ENCODE data around the gene ALLC.
"Not testable (repeated sequence)": the region's sequence is repeated elsewhere in the genome, so short reads cannot be mapped to it uniquely, and the experiment has no call there.

ALLC gene

DNA sequence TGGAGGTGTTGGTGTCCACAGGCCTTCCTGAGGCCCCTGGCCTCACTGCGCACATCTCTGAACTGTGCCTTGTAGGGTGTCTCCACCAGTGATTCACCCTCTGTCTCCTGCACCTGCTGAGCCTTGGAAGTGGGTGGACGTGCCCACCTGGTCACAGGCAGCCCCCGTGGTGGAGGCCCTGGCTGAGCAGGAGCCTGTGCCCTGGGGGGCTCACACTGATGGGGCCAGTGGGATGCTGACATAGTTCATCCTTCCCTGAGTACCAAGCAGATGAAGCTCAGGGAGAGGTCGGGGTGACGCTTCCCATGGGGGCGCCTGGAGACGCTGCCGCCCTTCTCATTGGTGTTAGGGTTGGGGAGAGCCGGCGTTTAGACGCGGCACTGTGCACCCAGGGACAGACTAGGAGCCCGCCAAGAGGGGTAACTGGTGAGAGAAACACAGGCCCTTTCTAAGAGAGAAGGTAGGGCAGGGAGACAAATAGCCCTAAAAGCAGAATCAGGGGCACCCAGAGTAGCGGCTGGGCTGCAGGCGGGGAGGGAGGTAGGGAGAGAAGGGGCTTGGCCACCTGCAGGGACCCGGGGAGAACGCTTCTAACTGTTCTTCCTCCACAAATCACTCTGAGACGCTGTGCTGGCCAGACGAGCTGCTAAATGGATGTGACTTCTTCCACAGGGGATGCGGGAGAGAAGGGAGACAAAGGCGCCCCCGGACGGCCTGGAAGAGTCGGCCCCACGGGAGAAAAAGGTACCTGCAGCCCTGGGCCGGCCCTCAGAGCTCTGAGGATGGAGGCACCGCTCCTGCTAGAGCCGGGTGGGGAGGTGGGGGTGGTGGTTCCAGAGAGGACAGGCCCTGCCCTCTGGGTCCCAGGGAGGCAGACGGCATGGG lies 45.1 kb upstream of the ALLC start:
- no peak for DNase-seq (ENCODE audit: extremely low read depth, insufficient read length)
- Histone ChIP-seq H3K4me3 (replicated peaks; ENCODE audit: low read depth, low read length) (no peak overlapping the region), H3K27me3 (replicated peaks; ENCODE audit: control insufficient read depth, insufficient read depth, low read length) (no peaks in the 10 kb centered on the region), H3K36me3 (ENCODE audit: control insufficient read depth, insufficient read depth, low read length) (no peaks in the 10 kb centered on the region)
- TF ChIP-seq CTCF (IDR thresholded peaks at IDR 0.05; ENCODE audit: insufficient read depth, low read length, poor library complexity, severe bottlenecking) = no peak

DNA sequence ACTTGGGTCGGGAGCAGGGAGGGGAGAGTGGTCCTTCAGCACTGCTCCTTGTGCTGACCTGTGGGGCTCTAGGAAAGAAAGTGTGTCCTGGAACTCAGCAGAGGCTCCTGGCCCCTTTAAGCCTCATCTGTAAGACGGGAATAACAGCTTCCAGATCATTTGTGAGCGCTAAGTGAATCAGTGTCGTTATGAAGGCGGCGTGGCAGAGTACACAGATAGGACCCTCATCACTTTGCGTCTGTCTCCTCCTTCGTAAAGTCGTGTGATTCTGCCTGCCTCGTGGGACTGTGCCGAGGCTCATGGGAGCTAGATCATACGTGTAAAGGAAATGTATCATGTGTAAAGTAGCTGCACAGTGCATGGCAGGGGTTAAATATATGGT lies 44.5 kb upstream of the ALLC start:
- no peak for DNase-seq (ENCODE audit: extremely low read depth, insufficient read length)
- no peaks in the 10 kb centered on the region for H3K27me3 ChIP-seq (replicated peaks; ENCODE audit: control insufficient read depth, insufficient read depth, low read length)
- TF ChIP-seq CTCF (IDR thresholded peaks at IDR 0.05; ENCODE audit: insufficient read depth, low read length, poor library complexity, severe bottlenecking) = no peak
- H3K4me3 ChIP-seq (replicated peaks; ENCODE audit: low read depth, low read length) = no peak overlapping the region
- no peaks in the 10 kb centered on the region for H3K36me3 ChIP-seq (ENCODE audit: control insufficient read depth, insufficient read depth, low read length)

DNA sequence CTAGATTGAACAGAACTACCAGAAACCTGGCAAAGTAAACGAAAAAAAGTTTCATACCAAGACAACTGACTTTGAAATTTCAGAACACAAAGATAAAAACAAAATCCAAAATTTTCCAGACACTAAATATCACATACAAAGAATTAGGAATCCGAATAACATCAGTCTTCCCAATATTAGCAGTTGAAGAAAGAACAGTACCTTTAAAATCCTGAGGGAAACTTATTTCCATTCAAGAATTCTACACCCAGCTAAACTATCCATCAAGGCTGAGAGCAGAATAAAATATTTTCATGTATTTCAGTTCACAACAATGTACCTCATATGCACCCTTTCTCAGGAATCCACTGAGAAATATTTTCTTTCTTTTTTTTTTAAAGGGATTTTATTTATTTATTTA lies 43.3 kb upstream of the ALLC start:
- H3K36me3 ChIP-seq (ENCODE audit: control insufficient read depth, insufficient read depth, low read length); H3K4me3 ChIP-seq (replicated peaks; ENCODE audit: low read depth, low read length); H3K27me3 ChIP-seq (replicated peaks; ENCODE audit: control insufficient read depth, insufficient read depth, low read length); DNase-seq (ENCODE audit: extremely low read depth, insufficient read length): not testable (repeated sequence)

DNA sequence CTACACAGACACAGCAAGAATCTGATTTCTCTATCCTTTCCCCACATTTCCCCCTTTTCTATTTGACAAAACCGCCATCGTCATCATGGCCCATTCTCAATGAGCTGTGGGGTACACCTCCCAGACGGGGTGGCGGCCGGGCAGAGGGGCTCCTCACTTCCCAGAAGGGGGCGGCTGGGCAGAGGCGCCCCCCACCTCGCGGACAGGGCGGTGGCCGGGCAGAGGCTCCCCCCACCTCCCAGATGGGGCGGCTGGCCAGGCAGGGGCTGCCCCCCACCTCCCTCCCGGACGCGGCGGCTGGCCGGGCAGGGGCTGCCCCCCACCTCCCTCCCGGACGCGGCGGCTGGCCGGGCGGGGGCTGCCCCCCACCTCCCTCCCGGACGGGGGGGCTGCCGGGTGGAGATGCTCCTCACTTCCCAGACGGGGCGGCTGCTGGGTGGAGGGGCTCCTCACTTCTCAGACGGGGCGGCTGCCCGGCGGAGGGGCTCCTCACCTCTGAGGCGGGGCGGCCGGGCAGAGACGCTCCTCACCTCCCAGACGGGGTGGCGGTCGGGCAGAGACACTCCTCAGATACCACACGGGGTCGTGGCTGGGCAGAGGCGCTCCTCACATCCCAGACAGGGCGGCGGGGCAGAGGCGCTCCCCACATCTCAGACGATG lies 42.3 kb upstream of the ALLC start:
- not testable (repeated sequence) for DNase-seq (ENCODE audit: extremely low read depth, insufficient read length); H3K27me3 ChIP-seq (replicated peaks; ENCODE audit: control insufficient read depth, insufficient read depth, low read length); H3K4me3 ChIP-seq (replicated peaks; ENCODE audit: low read depth, low read length); H3K36me3 ChIP-seq (ENCODE audit: control insufficient read depth, insufficient read depth, low read length)

- H3K36me3 ChIP-seq (ENCODE audit: control insufficient read depth, insufficient read depth, low read length); DNase-seq (ENCODE audit: extremely low read depth, insufficient read length); H3K4me3 ChIP-seq (replicated peaks; ENCODE audit: low read depth, low read length); H3K27me3 ChIP-seq (replicated peaks; ENCODE audit: control insufficient read depth, insufficient read depth, low read length): not testable (repeated sequence)
These were observed 41.4 kb upstream of the ALLC start for GRCh38 chr2:3616435-3617197.

DNA sequence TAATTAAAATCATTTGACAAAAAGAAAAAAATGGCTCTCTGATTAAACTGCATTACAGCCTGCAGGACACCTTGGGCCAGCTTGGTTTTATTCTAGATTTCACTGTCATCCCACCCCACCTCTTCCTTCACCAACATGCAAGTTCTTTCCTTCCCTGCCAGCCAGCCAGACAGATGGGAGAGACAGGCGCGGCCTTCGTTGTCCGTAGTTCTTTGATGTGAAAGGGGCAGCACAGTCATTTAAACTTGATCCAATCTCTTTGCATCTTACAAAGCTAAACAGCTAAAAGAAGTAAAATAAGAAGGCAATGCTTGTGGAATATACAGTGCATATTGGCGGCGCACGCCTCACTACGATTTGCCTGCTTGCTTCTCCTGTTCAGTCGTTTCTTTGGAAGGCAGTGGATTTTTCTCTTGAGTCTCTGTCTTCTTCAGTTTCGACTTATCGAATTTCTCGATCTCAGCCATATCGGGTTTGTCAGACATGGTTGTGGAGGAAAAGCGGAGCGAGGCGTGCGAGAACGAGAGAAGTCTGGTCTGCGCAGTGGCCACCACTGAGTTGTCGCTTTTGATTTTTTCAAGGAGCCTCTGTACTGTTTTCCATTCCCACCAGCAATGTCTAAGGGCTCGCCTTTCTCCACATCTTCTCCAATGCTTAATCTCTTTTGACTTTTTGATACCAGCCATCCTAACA lies 40.7 kb upstream of the ALLC start:
- Histone ChIP-seq H3K36me3 (ENCODE audit: control insufficient read depth, insufficient read depth, low read length) (no peaks in the 10 kb centered on the region), H3K4me3 (replicated peaks; ENCODE audit: low read depth, low read length) (no peak overlapping the region), H3K27me3 (replicated peaks; ENCODE audit: control insufficient read depth, insufficient read depth, low read length) (no peaks in the 10 kb centered on the region)
- DNase-seq (ENCODE audit: extremely low read depth, insufficient read length) = no peak
- no peak for TF ChIP-seq CTCF (IDR thresholded peaks at IDR 0.05; ENCODE audit: insufficient read depth, low read length, poor library complexity, severe bottlenecking)
